Transverse colon (tissue), 4 donors: ENCODE results near the gene PTPRD. TPM values are rescaled to one million over a fixed set of nuclear protein-coding genes. Genes with fewer than 3 reads are reported as not detected.

Experiments
- DNase-seq: peaks from one replicate; pipeline ENCODE4 v3.0.0-alpha.2; 2019
- H3K27ac ChIP-seq, 4 donors: fragments of 200-600 bp; sonication (generic); 2 replicates each; pipeline ENCODE4 v1.5.1; 2016 to 2018; ENCODE audit warnings: inconsistent platforms in 4 of 4
- H3K27me3 ChIP-seq: fragments of 200-600 bp; sonication (generic); 2 replicates; pipeline ENCODE4 v1.5.1; 2017; ENCODE audit warnings: inconsistent platforms
- H3K36me3 ChIP-seq, 4 donors: fragments of 200-600 bp; sonication (generic); 2 replicates each; pipeline ENCODE4 v1.5.1; 2017 to 2019; ENCODE audit warnings: inconsistent platforms in 4 of 4
- H3K4me1 ChIP-seq, 4 donors: fragments of 200-600 bp; sonication (generic); 2 replicates each; pipeline ENCODE4 v1.5.1; 2017 to 2020; ENCODE audit warnings: inconsistent platforms in 4 of 4
- H3K4me3 ChIP-seq, 4 donors: fragments of 200-600 bp; sonication (generic); 1 replicate in 1 of 4; 2 replicates in 3 of 4; pipeline versions ENCODE4 v1.5.1 to v1.6.1; 2017 to 2019; ENCODE audit warnings: inconsistent platforms in 4 of 4
- H3K9me3 ChIP-seq, 2 donors: fragments of 200-600 bp; sonication (generic); 2 replicates each; pipeline ENCODE4 v1.5.1; 2017 to 2019; ENCODE audit warnings: inconsistent platforms in 2 of 2
- EP300 ChIP-seq: sonication (generic); formaldehyde crosslinking; IDR thresholded peaks from one replicate; pipeline ENCODE4 v1.6.1; 2017; ENCODE audit warnings: antibody characterized with exemption, low read depth
- POLR2A ChIP-seq: fragments of 450-650 bp; IDR thresholded peaks from one replicate; pipeline ENCODE4 v1.6.1; 2016; ENCODE audit warnings: antibody characterized with exemption, mild to moderate bottlenecking, moderate library complexity
- POLR2AphosphoS5 ChIP-seq, 3 donors: sonication (generic); formaldehyde crosslinking; IDR thresholded peaks; one replicate each; pipeline ENCODE4 v1.6.1; 2016; ENCODE audit warnings: antibody characterized with exemption in 3 of 3
- WGBS, 2 donors: methylation state at CpG; one replicate each; pipeline ENCODE4 v1.1.5; 2018; ENCODE audit warnings: low coverage in 1 of 2; 5-methylcytosine and 5-hydroxymethylcytosine counted together
- in situ Hi-C, 4 donors: fragments of 200-750 bp; cut with MboI; loops; one replicate each; pipeline versions ENCODE4 v1.15.0 to v1.15.1; 2017; ENCODE audit warnings: low sequenced_read_pairs in 3 of 4, low pct_ligation_motif_present in 1 of 4, low pct_unique_long_range_greater_than_20kb in 1 of 4
- intact Hi-C: fragments of 100-400 bp; cut with DNase I; formaldehyde crosslinking; loops from one replicate; pipeline ENCODE4 v1.15.1; 2023; ENCODE audit warnings: low total_unique reads
- total RNA-seq, 4 donors: library from RNA; depleted of rRNA; stranded (reverse); fragments of >200 nt; gene quantifications; one replicate each; pipeline ENCODE4 v1.1.0, GENCODE V29; 2016
- TF ChIP-seq, protein P1 (sequence below), 5 experiments: fragments of 200-600 bp in 3 of 5; fragments of 450-650 bp in 2 of 5; sonication (generic) in 3 of 5; IDR thresholded peaks; 1 replicate in 2 of 5; 2 replicates in 3 of 5; pipeline ENCODE4 v1.5.1; 2016 to 2017; ENCODE audit warnings: antibody characterized with exemption in 5 of 5, inconsistent platforms in 3 of 5, mild to moderate bottlenecking in 2 of 5, moderate library complexity in 1 of 5

The PTPRD gene
- total RNA-seq, 4 donors from 2014 or later: 43.0 to 115 (median 79.1) TPM

DNA sequence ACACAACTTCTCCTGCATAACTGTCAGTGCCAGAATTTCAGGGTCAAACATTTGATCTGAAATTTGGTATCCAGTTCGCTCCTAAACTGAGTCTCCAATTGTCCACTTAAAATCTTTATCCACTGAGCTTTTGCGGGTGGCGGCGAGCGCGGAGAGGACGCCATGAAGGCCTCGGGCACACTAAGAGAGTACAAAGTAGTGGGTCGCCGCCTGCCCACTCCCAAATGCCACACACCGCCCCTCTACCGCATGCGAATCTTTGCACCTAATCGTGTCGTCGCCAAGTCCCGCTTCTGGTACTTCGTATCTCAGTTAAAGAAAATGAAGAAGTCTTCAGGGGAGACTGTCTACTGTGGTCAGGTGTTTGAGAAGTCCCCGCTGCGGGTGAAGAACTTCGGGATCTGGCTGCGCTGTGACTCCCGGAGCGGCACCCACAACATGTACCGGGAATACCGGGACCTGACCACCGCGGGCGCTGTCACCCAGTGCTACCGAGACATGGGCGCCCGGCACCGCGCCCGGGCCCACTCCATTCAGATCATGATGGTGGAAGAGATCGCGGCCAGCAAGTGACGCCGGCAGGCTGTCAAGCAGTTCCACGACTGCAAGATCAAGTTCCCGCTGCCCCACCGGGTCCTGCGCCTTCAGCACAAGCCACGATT lies 1899.5 kb downstream of the PTPRD start:
- no peaks in the 10 kb centered on the region for H3K4me1 ChIP-seq
- no peak for TF ChIP-seq POLR2A
- TF ChIP-seq, protein P1, sequence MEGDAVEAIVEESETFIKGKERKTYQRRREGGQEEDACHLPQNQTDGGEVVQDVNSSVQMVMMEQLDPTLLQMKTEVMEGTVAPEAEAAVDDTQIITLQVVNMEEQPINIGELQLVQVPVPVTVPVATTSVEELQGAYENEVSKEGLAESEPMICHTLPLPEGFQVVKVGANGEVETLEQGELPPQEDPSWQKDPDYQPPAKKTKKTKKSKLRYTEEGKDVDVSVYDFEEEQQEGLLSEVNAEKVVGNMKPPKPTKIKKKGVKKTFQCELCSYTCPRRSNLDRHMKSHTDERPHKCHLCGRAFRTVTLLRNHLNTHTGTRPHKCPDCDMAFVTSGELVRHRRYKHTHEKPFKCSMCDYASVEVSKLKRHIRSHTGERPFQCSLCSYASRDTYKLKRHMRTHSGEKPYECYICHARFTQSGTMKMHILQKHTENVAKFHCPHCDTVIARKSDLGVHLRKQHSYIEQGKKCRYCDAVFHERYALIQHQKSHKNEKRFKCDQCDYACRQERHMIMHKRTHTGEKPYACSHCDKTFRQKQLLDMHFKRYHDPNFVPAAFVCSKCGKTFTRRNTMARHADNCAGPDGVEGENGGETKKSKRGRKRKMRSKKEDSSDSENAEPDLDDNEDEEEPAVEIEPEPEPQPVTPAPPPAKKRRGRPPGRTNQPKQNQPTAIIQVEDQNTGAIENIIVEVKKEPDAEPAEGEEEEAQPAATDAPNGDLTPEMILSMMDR (IDR thresholded peaks at IDR 0.05): no peak
- TF ChIP-seq EP300: no peak
- no peak for TF ChIP-seq POLR2AphosphoS5 (IDR thresholded peaks at IDR 0.05)
- H3K36me3 ChIP-seq: no peaks in the 10 kb centered on the region
- intact Hi-C loops: no loop called here
- H3K27ac ChIP-seq: no peak overlapping the region
- H3K27me3 ChIP-seq: no peaks in the 10 kb centered on the region
- no peak overlapping the region for H3K4me3 ChIP-seq
- WGBS, 2 donors: 94 to 99% methylated on average over 17 to 44 of the region's 44 CpGs
- no peaks in the 10 kb centered on the region for H3K9me3 ChIP-seq
- in situ Hi-C loops: no loop called here
- no peak for DNase-seq

DNA sequence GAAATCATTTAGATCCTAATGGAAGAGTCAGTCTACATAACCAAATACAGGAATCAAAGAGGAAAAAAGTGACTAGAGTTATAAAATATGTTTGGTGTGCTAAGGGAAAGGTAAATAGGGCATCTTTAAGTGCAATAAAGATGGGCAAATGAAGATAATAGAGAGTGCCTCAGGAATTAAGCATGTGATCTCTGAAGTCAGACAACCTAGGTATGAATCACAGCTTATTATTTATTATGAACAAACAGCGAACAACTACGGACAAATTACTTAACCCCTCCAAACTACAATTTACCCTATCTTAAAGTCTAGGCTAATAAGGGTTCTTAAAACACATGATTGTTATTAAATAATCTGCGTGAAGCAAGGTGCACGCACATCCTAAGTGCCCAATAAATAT lies 1903.1 kb downstream of the PTPRD start:
- in situ Hi-C loops: loop anchor here in 1 of 4 donors (10.0 kb wide), 1 partner anchor 55 kb away; no protein-coding TSS in a partner anchor
- TF ChIP-seq, protein P1 (IDR thresholded peaks at IDR 0.05): no peak
- TF ChIP-seq POLR2AphosphoS5 (IDR thresholded peaks at IDR 0.05) (no peak), POLR2A (no peak), EP300 (no peak)
- H3K27me3 ChIP-seq: no peaks in the 10 kb centered on the region
- DNase-seq: no peak
- WGBS, 2 donors: 91 to 98% methylated on average over 4 of the region's 4 CpGs
- peaks cover 0 to 3% (median 0%) of the 10 kb centered on the region in 4 donors for H3K4me1 ChIP-seq
- H3K27ac ChIP-seq: no peak overlapping the region
- H3K36me3 ChIP-seq: no peaks in the 10 kb centered on the region
- no peaks in the 10 kb centered on the region for H3K9me3 ChIP-seq
- intact Hi-C loops: no loop called here
- no peak overlapping the region for H3K4me3 ChIP-seq

DNA sequence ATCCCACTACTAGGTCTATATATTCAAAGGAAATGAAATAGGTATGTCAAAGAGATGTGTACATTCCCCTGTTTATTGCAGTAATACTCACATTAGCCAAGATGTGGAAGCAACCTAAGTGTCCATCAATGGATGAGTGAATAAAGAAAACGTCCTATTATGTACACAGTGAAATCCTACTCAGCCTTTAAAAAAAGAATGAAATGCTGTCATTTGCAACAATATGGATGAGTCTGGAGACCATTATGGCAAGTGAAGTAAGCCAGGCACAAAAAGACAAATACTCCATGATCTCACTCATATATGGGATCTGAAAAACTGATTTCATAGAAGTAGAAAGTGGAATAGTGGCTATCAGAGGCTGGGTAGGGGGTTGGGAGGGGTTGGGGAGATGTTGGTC lies 1904.1 kb downstream of the PTPRD start:
- H3K27me3 ChIP-seq: no peaks in the 10 kb centered on the region
- TF ChIP-seq POLR2A: no peak
- TF ChIP-seq POLR2AphosphoS5 (IDR thresholded peaks at IDR 0.05): no peak
- TF ChIP-seq, protein P1 (IDR thresholded peaks at IDR 0.05): no peak
- TF ChIP-seq EP300: no peak
- no peak overlapping the region for H3K27ac ChIP-seq
- no peaks in the 10 kb centered on the region for H3K9me3 ChIP-seq
- 38 to 54% methylated on average over 1 of the region's 1 CpG for WGBS, 2 donors
- no peaks in the 10 kb centered on the region for H3K36me3 ChIP-seq
- no peak overlapping the region for H3K4me3 ChIP-seq
- intact Hi-C loops (no loop called here), in situ Hi-C loops (loop anchor here in 1 of 4 donors (10.0 kb wide), 1 partner anchor 56 kb away; no protein-coding TSS in a partner anchor)
- peaks cover 0 to 3% (median 0%) of the 10 kb centered on the region in 4 donors for H3K4me1 ChIP-seq
- DNase-seq: no peak

DNA sequence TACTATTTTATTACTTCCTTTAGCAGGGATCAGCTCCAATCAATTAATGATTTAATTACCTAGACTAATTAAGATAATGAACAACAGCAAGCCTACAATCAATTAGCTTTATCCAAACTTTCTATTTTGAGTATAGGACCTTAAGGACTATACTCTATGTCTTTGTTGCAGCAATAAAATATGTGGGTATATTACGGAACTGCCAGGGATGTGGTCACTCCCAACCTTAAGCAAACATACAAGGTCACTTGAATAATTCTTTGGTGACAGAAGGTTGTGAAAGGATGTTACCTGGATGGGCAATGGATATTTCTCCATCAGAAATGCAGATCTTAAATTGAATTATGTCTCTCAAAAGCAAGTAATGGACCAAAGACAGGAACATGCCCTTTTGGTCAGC lies 1905.8 kb downstream of the PTPRD start:
- no peak for DNase-seq
- intact Hi-C loops (no loop called here), in situ Hi-C loops (loop anchor here in 1 of 4 donors (10.0 kb wide), 1 partner anchor 58 kb away; no protein-coding TSS in a partner anchor)
- TF ChIP-seq, protein P1 (IDR thresholded peaks at IDR 0.05): no peak
- no peak for TF ChIP-seq POLR2A
- no peak for TF ChIP-seq POLR2AphosphoS5 (IDR thresholded peaks at IDR 0.05)
- TF ChIP-seq EP300: no peak
- Histone ChIP-seq H3K36me3 (no peaks in the 10 kb centered on the region), H3K4me3 (no peak overlapping the region), H3K27me3 (no peaks in the 10 kb centered on the region), H3K9me3 (no peaks in the 10 kb centered on the region), H3K4me1 (peaks cover 0 to 3% (median 0%) of the 10 kb centered on the region in 4 donors), H3K27ac (no peak overlapping the region)
- 61 to 83% methylated on average over 1 of the region's 1 CpG for WGBS, 2 donors
